NT2/D1 (cell line): Measurements from ENCODE around the gene PFN3.

Experiments used
- SUZ12 ChIP-seq: IDR thresholded peaks from 2 replicates; pipeline ENCODE4 v1.6.1; 2011; ENCODE audit not compliant: insufficient read length, insufficient read depth; ENCODE audit errors: extremely low read depth
- ZNF274 ChIP-seq: IDR thresholded peaks from 2 replicates; pipeline ENCODE4 v1.6.1; 2011; ENCODE audit warnings: mild to moderate bottlenecking, low read depth, low read length

- TF ChIP-seq SUZ12 (no peak), ZNF274 (no peak)
These were observed 17.3 kb downstream of the PFN3 start for GRCh38 chr5:177383181-177383580.
